ENCODE measurements around the gene TMEM259. TPM values are rescaled to one million over a fixed set of nuclear protein-coding genes. Genes with fewer than 3 reads are reported as not detected.
A peak's percentile ranks its signal among the peaks of the same experiment; 100 is the strongest.

The TMEM259 gene
- total and polyA plus RNA-seq, 2 of the 8 experiments (the other 6 are each of a cell fraction or from before 2014, with no cell fraction given): 140 to 243 TPM

DNA sequence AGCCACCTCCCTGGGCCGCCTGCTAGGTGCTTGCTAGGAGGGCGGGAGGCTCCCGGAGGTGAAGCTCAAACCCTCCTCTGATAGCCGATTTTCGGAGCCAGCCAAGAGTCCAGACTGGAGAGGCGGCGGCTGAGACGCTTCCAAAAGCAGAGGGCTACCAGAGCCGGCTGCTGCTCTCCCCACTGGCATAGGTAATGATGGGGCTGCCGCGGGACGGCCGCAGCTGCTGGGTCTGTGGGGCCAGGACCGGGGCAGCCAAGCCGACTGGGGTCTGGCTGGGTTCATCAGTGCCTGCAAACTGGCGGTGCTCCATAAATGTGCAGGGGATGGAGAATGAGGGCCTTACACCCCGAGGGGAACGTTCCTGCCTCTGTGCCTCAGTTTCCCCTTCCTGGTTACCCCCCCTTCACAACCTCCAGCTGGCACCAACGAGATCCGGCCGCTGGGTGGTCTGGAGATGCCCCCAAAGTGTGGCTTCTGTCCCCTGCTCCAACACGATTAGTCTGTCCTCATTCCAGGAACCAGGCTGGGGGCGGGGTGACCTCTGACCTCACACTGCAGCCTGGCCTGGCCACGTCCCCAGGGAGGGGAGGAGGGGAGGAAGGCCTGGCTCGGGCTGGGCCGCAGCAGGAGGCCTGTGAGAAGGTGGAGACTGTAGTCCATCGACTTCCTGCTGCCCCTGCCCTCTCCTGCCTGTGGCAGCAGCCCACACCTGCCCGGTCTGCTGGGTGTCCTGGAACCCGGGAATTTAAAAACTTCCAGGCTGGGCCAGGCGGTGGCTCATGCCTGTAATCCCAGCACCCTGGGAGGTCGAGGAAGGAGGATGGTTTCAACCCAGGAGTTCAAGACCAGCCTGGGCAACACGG lies 40.6 kb downstream of the TMEM259 start:
- Histone ChIP-seq H2AFZ (ENCODE audit: low read length) (no peak overlapping the region), H3K27ac (ENCODE audit: low read depth, low read length) (no peak overlapping the region; the same call in 1 of the 2 replicates), H3K79me2 (ENCODE audit: control insufficient read depth in 1 of 2, insufficient read depth in 2 of 2, low read length in 2 of 2) (peaks cover 0 to 7% of the 10 kb centered on the region in 2 experiments; a peak in 2 of 4 replicates), H3K4me2 (ENCODE audit: insufficient read depth in 1 of 2, low read depth in 2 of 2, low read length in 2 of 2) (peak overlapping the region; percentile 3 to 51; a peak in 3 of 4 replicates), H3K14ac (ENCODE audit: insufficient read length) (no peak overlapping the region), H2BK12ac (ENCODE audit: low read depth, low read length) (peak overlapping the region; percentile 80; the same call in 1 of the 2 replicates), H3K27me3 (replicated peaks in 1 of 4; ENCODE audit: control insufficient read depth in 3 of 4, extremely low read depth in 1 of 4, insufficient read depth in 3 of 4, low read length in 3 of 4) (no peaks in the 10 kb centered on the region), H3K36me3 (ENCODE audit: control insufficient read depth in 2 of 4, insufficient read depth in 4 of 4, low read length in 3 of 4) (no peaks in the 10 kb centered on the region; a peak in 1 of 8 replicates), H3K4ac (replicated peaks; ENCODE audit: insufficient read length, low read depth, low read length) (no peak overlapping the region), H3K18ac (ENCODE audit: extremely low read depth, low read length) (peak overlapping the region; percentile 83; the same call in 1 of the 2 replicates), H2BK20ac (ENCODE audit: low read length) (peak overlapping the region; percentile 61; the same call in 1 of the 2 replicates), H2BK120ac (replicated peaks; ENCODE audit: low read depth, low read length) (peak overlapping the region; percentile 55), H4K5ac (ENCODE audit: insufficient read length, low read depth, low read length) (peak overlapping the region; percentile 73), H3K56ac (replicated peaks; ENCODE audit: insufficient read length, low read depth, low read length) (no peak overlapping the region), H2AK5ac (ENCODE audit: low read depth, low read length) (no peak overlapping the region), H3K9me3 (ENCODE audit: insufficient read depth in 2 of 2, low read depth in 1 of 2, low read length in 1 of 2) (no peaks in the 10 kb centered on the region), H3K9ac (replicated peaks in 1 of 4; ENCODE audit: extremely low read depth in 1 of 4, low read depth in 3 of 4, low read length in 3 of 4) (no peak overlapping the region; a peak in 1 of 7 replicates), H3K4me3 (ENCODE audit: extremely low read depth in 1 of 4, insufficient read depth in 2 of 4, low read depth in 3 of 4, low read length in 4 of 4) (peak overlapping the region in 1 of 4 experiments; percentile 21; a peak in 1 of 8 replicates), H2BK5ac (ENCODE audit: low read depth, low read length) (peak overlapping the region; percentile 91), H3K23me2 (ENCODE audit: low read depth, low read length) (peaks cover 4% of the 10 kb centered on the region; the same call in 1 of the 2 replicates), H3K4me1 (replicated peaks in 1 of 4; ENCODE audit: control insufficient read depth in 3 of 4, insufficient read depth in 4 of 4, low read length in 3 of 4) (peaks cover 0 to 18% (median 12%) of the 10 kb centered on the region in 4 experiments; a peak in 5 of 7 replicates), H4K20me1 (replicated peaks in 1 of 2; ENCODE audit: control insufficient read depth in 1 of 2, insufficient read depth in 2 of 2, low read length in 2 of 2) (no peaks in the 10 kb centered on the region), H2BK15ac (ENCODE audit: low read length) (peak overlapping the region; percentile 98; the same call in 1 of the 2 replicates), H4K8ac (ENCODE audit: extremely low read depth, insufficient read depth, low read length) (peak overlapping the region; percentile 57; the same call in 1 of the 2 replicates), H4K91ac (replicated peaks; ENCODE audit: insufficient read length, low read length) (peak overlapping the region; percentile 83), H3K79me1 (ENCODE audit: low read depth, low read length) (no peaks in the 10 kb centered on the region), H3K23ac (ENCODE audit: insufficient read length) (no peak overlapping the region)
- 72% methylated on average over 18 of the region's 32 CpGs; no CpG with 5 or more reads in 1 of the 2 experiments for WGBS, 2 experiments (ENCODE audit: extremely low coverage in 1 of 2, insufficient coverage in 1 of 2, insufficient read length in 1 of 2, insufficient replicate concordance in 2 of 2, low coverage in 1 of 2, low lambda C conversion rate in 2 of 2, missing lambda C conversion rate in 1 of 2)
- POLR2A ChIA-PET (ENCODE audit: partially characterized antibody): interaction anchor here (0.6 to 1.9 kb wide), 7 partner anchors 10 to 175 kb away, joined by 3 to 6 read pairs (median 4); partner anchors contain the start of gene CNN2
- DNase-seq (ENCODE audit: low read depth in 1 of 2, low spot score in 2 of 2) (peak in 1 of 2 experiments; percentile 74), FAIRE-seq (no peak)
- CTCF ChIA-PET (ENCODE audit: partially characterized antibody): interaction anchor here (1.0 to 7.3 kb wide), 6 partner anchors 10 to 106 kb away, joined by 3 to 113 read pairs (median 7); no protein-coding TSS in a partner anchor
- no peak for TF ChIP-seq TAF1 (IDR thresholded peaks at IDR 0.05; ENCODE audit: low read depth, low read length)
- no peak; a peak in 1 of 4 replicates for TF ChIP-seq RAD21 (IDR thresholded peaks at IDR 0.05 in 1 of 2, conservative IDR thresholded peaks at IDR 0.05 in 1 of 2; ENCODE audit: low read depth in 2 of 2, low read length in 2 of 2)
- no peak for TF ChIP-seq KDM4A (IDR thresholded peaks at IDR 0.05; ENCODE audit: low read depth, low read length, severe bottlenecking)
- no peak for TF ChIP-seq PHF8 (conservative IDR thresholded peaks at IDR 0.05; ENCODE audit: low read depth, low read length)
- peak; percentile 60; the same call in 1 of the 2 replicates for TF ChIP-seq CHD2 (IDR thresholded peaks at IDR 0.05; ENCODE audit: low read length)
- no peak for TF ChIP-seq CREB1 (IDR thresholded peaks at IDR 0.05)
- no peak for TF ChIP-seq KDM1A (IDR thresholded peaks at IDR 0.05; ENCODE audit: borderline replicate concordance, low read length)
- no peak for TF ChIP-seq SUZ12 (IDR thresholded peaks at IDR 0.05; ENCODE audit: low read length)
- no peak for TF ChIP-seq SIX5 (IDR thresholded peaks at IDR 0.05; ENCODE audit: low read depth, low read length)
- TF ChIP-seq CBX8 (IDR thresholded peaks at IDR 0.05; ENCODE audit: borderline replicate concordance, low read depth, low read length): no peak

All from H1 (cell line).